Measurements from ENCODE around the gene CUL4A. TPM values are rescaled to one million over a fixed set of nuclear protein-coding genes. Genes with fewer than 3 reads are reported as not detected.

The CUL4A gene
- total RNA-seq, 4 donors from 2014 or later, result 95.6 to 221 (median 119) TPM

DNA sequence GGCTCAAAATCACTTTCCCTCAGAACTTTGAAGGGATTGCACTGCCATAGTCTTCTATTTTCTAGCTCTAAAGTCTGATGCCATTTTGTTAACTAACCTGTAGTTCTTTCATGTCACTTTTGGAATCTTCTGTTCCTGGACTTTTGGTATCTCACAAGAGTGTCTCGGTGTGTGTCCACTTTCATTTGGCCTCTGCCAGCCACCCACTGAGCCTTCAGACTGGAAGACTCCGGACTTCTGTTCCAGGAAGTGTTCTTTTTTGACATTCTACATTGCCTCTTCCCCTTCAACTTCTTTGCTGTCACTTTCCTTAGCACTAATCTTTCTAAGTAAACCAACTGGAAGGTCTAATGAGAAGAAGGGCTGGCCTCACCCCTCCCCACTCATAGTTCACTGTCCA, 62.6 kb downstream of the CUL4A start:
- WGBS, result 91% methylated on average over 2 of the region's 2 CpGs
- peak in 1 of 2 donors; percentile 10 for DNase-seq (ENCODE audit: low spot score in 2 of 2)
- no peak overlapping the region for H3K27ac ChIP-seq
- H3K36me3 ChIP-seq, result peaks cover 6% of the 10 kb centered on the region
- no peak overlapping the region for H3K4me3 ChIP-seq
- H3K9me3 ChIP-seq, result no peaks in the 10 kb centered on the region
- H3K27me3 ChIP-seq, result no peaks in the 10 kb centered on the region
- TF ChIP-seq POLR2A (IDR thresholded peaks at IDR 0.05), result no peak
- TF ChIP-seq, protein P1, sequence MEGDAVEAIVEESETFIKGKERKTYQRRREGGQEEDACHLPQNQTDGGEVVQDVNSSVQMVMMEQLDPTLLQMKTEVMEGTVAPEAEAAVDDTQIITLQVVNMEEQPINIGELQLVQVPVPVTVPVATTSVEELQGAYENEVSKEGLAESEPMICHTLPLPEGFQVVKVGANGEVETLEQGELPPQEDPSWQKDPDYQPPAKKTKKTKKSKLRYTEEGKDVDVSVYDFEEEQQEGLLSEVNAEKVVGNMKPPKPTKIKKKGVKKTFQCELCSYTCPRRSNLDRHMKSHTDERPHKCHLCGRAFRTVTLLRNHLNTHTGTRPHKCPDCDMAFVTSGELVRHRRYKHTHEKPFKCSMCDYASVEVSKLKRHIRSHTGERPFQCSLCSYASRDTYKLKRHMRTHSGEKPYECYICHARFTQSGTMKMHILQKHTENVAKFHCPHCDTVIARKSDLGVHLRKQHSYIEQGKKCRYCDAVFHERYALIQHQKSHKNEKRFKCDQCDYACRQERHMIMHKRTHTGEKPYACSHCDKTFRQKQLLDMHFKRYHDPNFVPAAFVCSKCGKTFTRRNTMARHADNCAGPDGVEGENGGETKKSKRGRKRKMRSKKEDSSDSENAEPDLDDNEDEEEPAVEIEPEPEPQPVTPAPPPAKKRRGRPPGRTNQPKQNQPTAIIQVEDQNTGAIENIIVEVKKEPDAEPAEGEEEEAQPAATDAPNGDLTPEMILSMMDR (IDR thresholded peaks at IDR 0.05), result no peak
- TF ChIP-seq POLR2AphosphoS5 (IDR thresholded peaks at IDR 0.05), result no peak
- TF ChIP-seq EP300 (IDR thresholded peaks at IDR 0.05), result no peak
- H3K4me1 ChIP-seq, result peaks cover 15% of the 10 kb centered on the region

GRCh38 chr13:113272701-113273181, 63.3 kb downstream of the CUL4A start:
- peak in 1 of 2 donors; percentile 57 for DNase-seq (ENCODE audit: low spot score in 2 of 2)
- Histone ChIP-seq H3K27ac (no peak overlapping the region), H3K27me3 (no peaks in the 10 kb centered on the region), H3K9me3 (no peaks in the 10 kb centered on the region), H3K4me3 (no peak overlapping the region), H3K36me3 (peaks cover 6% of the 10 kb centered on the region), H3K4me1 (peaks cover 15% of the 10 kb centered on the region)
- WGBS, result 80% methylated on average over 10 of the region's 10 CpGs
- TF ChIP-seq POLR2A (IDR thresholded peaks at IDR 0.05) (no peak), POLR2AphosphoS5 (IDR thresholded peaks at IDR 0.05) (no peak), EP300 (IDR thresholded peaks at IDR 0.05) (no peak)
- TF ChIP-seq, protein P1 (IDR thresholded peaks at IDR 0.05), result no peak

DNA sequence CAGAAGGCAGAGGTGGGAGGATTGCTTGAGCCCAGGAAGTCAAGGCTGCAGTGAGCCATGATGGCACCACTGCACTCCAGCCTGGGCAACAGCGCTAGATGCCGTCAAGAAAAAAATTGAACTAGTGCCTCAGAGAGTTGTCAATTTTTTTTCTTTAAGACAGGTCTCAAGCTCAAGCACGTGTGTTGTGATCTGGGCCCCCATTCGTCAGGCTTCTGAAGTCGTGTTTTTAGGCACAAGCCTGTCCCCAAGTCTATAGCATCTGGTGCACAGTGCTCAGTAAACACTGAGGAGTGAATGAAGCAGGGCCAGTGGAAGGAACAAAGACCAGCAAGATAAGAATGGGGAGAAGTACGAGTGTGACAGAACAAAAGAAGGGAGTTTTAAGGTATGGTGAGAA, 63.9 kb downstream of the CUL4A start:
- Histone ChIP-seq H3K4me1 (peaks cover 15% of the 10 kb centered on the region), H3K27me3 (no peaks in the 10 kb centered on the region), H3K4me3 (no peak overlapping the region), H3K36me3 (peaks cover 6% of the 10 kb centered on the region), H3K27ac (no peak overlapping the region), H3K9me3 (no peaks in the 10 kb centered on the region)
- WGBS, result 71% methylated on average over 6 of the region's 6 CpGs
- TF ChIP-seq EP300 (IDR thresholded peaks at IDR 0.05) (no peak), POLR2A (IDR thresholded peaks at IDR 0.05) (no peak), POLR2AphosphoS5 (IDR thresholded peaks at IDR 0.05) (no peak)
- TF ChIP-seq, protein P1 (IDR thresholded peaks at IDR 0.05), result no peak
- peak in 1 of 2 donors; percentile 20 for DNase-seq (ENCODE audit: low spot score in 2 of 2)

- TF ChIP-seq POLR2A (IDR thresholded peaks at IDR 0.05) (no peak), POLR2AphosphoS5 (IDR thresholded peaks at IDR 0.05) (no peak), EP300 (IDR thresholded peaks at IDR 0.05) (no peak)
- TF ChIP-seq, protein P1 (IDR thresholded peaks at IDR 0.05), result no peak
- WGBS, result 45% methylated on average over 15 of the region's 15 CpGs
- Histone ChIP-seq H3K4me3 (no peak overlapping the region), H3K27me3 (no peaks in the 10 kb centered on the region), H3K27ac (no peak overlapping the region), H3K9me3 (no peaks in the 10 kb centered on the region), H3K36me3 (peaks cover 3% of the 10 kb centered on the region), H3K4me1 (peaks cover 15% of the 10 kb centered on the region)
- peak in 1 of 2 donors; percentile 49 for DNase-seq (ENCODE audit: low spot score in 2 of 2)
Measured at GRCh38 chr13:113273851-113274590, 64.6 kb downstream of the CUL4A start.

- Histone ChIP-seq H3K4me3 (no peak overlapping the region), H3K36me3 (no peaks in the 10 kb centered on the region), H3K9me3 (no peaks in the 10 kb centered on the region), H3K4me1 (peaks cover 15% of the 10 kb centered on the region), H3K27ac (no peak overlapping the region), H3K27me3 (no peaks in the 10 kb centered on the region)
- 72% methylated on average over 3 of the region's 3 CpGs for WGBS
- peak in 1 of 2 donors; percentile 25 for DNase-seq (ENCODE audit: low spot score in 2 of 2)
- TF ChIP-seq EP300 (IDR thresholded peaks at IDR 0.05) (no peak), POLR2AphosphoS5 (IDR thresholded peaks at IDR 0.05) (no peak), POLR2A (IDR thresholded peaks at IDR 0.05) (no peak)
- TF ChIP-seq, protein P1 (IDR thresholded peaks at IDR 0.05), result no peak
Measured at GRCh38 chr13:113274721-113275120, 65.3 kb downstream of the CUL4A start.
